Colonic mucosa (tissue), 4 donors: ENCODE data around the gene AARS2. TPM values are rescaled to one million over a fixed set of nuclear protein-coding genes. Genes with fewer than 3 reads are reported as not detected.

Experiments
- DNase-seq: peaks from one replicate; pipeline ENCODE4 v3.0.0-alpha.2; 2020
- H3K27ac ChIP-seq: fragments of 200-600 bp; one replicate; pipeline ENCODE4 v1.8.0; 2021
- H3K27me3 ChIP-seq: fragments of 200-600 bp; one replicate; pipeline ENCODE4 v1.8.0; 2021
- H3K36me3 ChIP-seq: fragments of 200-600 bp; one replicate; pipeline ENCODE4 v1.8.0; 2021
- H3K4me1 ChIP-seq: fragments of 200-600 bp; one replicate; pipeline ENCODE4 v1.8.0; 2021; ENCODE audit warnings: mild to moderate bottlenecking
- H3K4me3 ChIP-seq: fragments of 200-600 bp; one replicate; pipeline ENCODE4 v1.8.0; 2021
- H3K9ac ChIP-seq, 2 donors: one replicate each; pipeline ENCODE4 v1.7.0; 2013; ENCODE audit warnings: control low read depth in 2 of 2, low read depth in 2 of 2, low read length in 2 of 2
- H3K9me3 ChIP-seq: fragments of 200-600 bp; one replicate; pipeline ENCODE4 v1.8.0; 2021
- CTCF ChIP-seq: fragments of 200-600 bp; IDR thresholded peaks from one replicate; pipeline ENCODE4 v1.8.0; 2022; ENCODE audit warnings: antibody characterized with exemption, mild to moderate bottlenecking
- intact Hi-C: fragments of 100-400 bp; cut with DNase I; formaldehyde crosslinking; loops from one replicate; pipeline ENCODE4 v1.14.1; 2022
- total RNA-seq, 2 donors: library from RNA; stranded (reverse); fragmentation: NEBNext Ultra II Directional in 1 of 2; extraction: Animal tissue kit (Norgen Biotek cat#: 25700) in 1 of 2; gene quantifications; one replicate each; pipeline ENCODE4 v1.2.1, GENCODE V29; 2021
- donor health status: healthy.
- donor health status: DM: no; HTN: no; CAD: no.
- donor health status: DM: no; HTN: no; CAD: no.

The AARS2 gene
- total RNA-seq, 2 donors from 2014 or later, result 9.0 to 27.7 TPM

- Histone ChIP-seq H3K36me3 (no peaks in the 10 kb centered on the region), H3K27me3 (peaks cover 7% of the 10 kb centered on the region)
- TF ChIP-seq CTCF, result no peak
These were observed 27.4 kb downstream of the AARS2 start for GRCh38 chr6:44285552-44286284.

DNA sequence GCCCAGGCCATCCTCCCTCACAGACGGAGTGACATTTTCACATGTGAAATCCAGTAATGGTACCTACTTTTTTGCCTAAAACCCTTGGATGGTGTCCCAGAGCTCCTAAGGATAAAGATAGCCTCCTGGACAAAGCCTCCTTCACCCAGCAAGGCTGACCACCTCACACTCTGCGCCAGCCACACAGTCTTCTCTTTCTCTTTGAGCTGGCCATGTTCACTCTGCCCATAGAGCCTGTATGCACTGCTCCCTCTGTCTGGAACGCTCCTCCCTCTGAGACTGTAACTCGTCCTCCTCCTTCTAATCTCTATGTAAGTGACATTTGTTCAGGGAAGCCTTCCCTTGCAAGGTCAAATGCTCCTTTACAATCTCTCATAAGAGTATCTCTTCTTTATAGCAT is 28.3 kb downstream of the AARS2 start:
- no peak for DNase-seq
- Histone ChIP-seq H3K9ac (no peak overlapping the region), H3K4me3 (no peak overlapping the region), H3K27me3 (peaks cover 7% of the 10 kb centered on the region), H3K36me3 (no peaks in the 10 kb centered on the region), H3K9me3 (no peaks in the 10 kb centered on the region), H3K27ac (no peak overlapping the region), H3K4me1 (no peaks in the 10 kb centered on the region)
- intact Hi-C loops, result no loop called here
- TF ChIP-seq CTCF, result no peak

More at GRCh38 chr6:44285552-44286284, 27.4 kb downstream of the AARS2 start:
- intact Hi-C loops, result no loop called here
- Histone ChIP-seq H3K4me1 (no peaks in the 10 kb centered on the region), H3K27ac (no peak overlapping the region), H3K9me3 (no peaks in the 10 kb centered on the region), H3K9ac (no peak overlapping the region), H3K4me3 (no peak overlapping the region)
- DNase-seq, result no peak

- H3K36me3 ChIP-seq, result no peaks in the 10 kb centered on the region
- no peak overlapping the region for H3K9ac ChIP-seq
- intact Hi-C loops, result no loop called here
- no peaks in the 10 kb centered on the region for H3K4me1 ChIP-seq
- no peak for TF ChIP-seq CTCF
- no peak overlapping the region for H3K27ac ChIP-seq
- DNase-seq, result no peak
- peaks cover 7% of the 10 kb centered on the region for H3K27me3 ChIP-seq
- H3K4me3 ChIP-seq, result no peak overlapping the region
- no peaks in the 10 kb centered on the region for H3K9me3 ChIP-seq
These were observed 29.0 kb downstream of the AARS2 start for GRCh38 chr6:44284121-44284520.

- Histone ChIP-seq H3K27ac (no peak overlapping the region), H3K4me1 (peaks cover 4% of the 10 kb centered on the region), H3K9ac (no peak overlapping the region), H3K9me3 (no peaks in the 10 kb centered on the region), H3K4me3 (no peak overlapping the region), H3K27me3 (peaks cover 21% of the 10 kb centered on the region), H3K36me3 (no peaks in the 10 kb centered on the region)
- intact Hi-C loops, result no loop called here
- no peak for TF ChIP-seq CTCF
- DNase-seq, result no peak
These were observed 34.1 kb downstream of the AARS2 start for GRCh38 chr6:44278774-44279697.

DNA sequence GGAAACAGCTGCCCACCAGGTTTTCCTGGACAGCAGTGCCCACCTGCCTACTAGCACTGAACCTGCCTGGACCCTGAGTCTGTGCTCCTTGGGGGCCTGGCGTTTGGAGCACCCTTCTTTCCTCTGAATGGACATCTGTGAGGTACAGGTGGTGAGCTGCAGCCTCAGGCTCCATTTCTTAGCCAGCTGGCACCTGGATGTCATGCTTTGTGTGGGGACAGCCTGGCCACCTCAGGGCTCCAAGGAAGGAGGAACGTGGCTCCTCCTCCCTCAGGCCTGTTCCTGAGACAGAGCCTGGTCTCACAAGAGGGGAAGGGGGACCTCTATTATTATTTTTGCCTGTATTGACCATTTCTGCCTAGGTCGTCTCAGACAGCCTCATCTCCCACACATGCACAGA is 34.8 kb downstream of the AARS2 start:
- Histone ChIP-seq H3K4me1 (peaks cover 4% of the 10 kb centered on the region), H3K36me3 (no peaks in the 10 kb centered on the region), H3K27ac (no peak overlapping the region), H3K27me3 (peaks cover 21% of the 10 kb centered on the region), H3K9ac (no peak overlapping the region), H3K9me3 (no peaks in the 10 kb centered on the region), H3K4me3 (no peak overlapping the region)
- TF ChIP-seq CTCF, result no peak
- no peak for DNase-seq
- intact Hi-C loops, result no loop called here
